Measurements from ENCODE around the gene G6PD. TPM values are rescaled to one million over a fixed set of nuclear protein-coding genes. Genes with fewer than 3 reads are reported as not detected.

Gene G6PD
- total and polyA plus RNA-seq, 10 of the 15 experiments (the other 5 are each of a cell fraction or from before 2014, with no cell fraction given) = 1.6 to 62.5 (median 28.4) TPM

GRCh38 chrX:154511761-154512160 is 34.9 kb downstream of the G6PD start:
- intact Hi-C loops (cut with micrococcal nuclease; ENCODE audit: unreplicated experiment) = no loop called here
- ChIA-PET CTCF (no interaction called here), RAD21 (ENCODE audit: unreplicated experiment) (no interaction called here), POLR2A (no interaction called here), SMC1A (ENCODE audit: uncharacterized antibody, unreplicated experiment) (interaction anchor here (0.6 kb wide), 1 partner anchor 10 kb away, joined by 3 read pairs; no protein-coding TSS in a partner anchor)
- ATAC-seq (no peak), FAIRE-seq (no peak), DNase-seq (ENCODE audit: low read depth, low spot score) (no peak)
- in situ Hi-C loops (cut with MboI) = no loop called here
- no peak overlapping the region for H3K9ac ChIP-seq (ENCODE audit: control insufficient read depth, insufficient read depth, low read length)
- no peaks in the 10 kb centered on the region for H3K4me1 ChIP-seq (ENCODE audit: control insufficient read depth, insufficient read depth, low read length)
- 71% methylated on average over 12 of the region's 12 CpGs for WGBS (ENCODE audit: insufficient coverage, insufficient replicate concordance, low lambda C conversion rate, missing lambda C conversion rate)
- H3K36me3 ChIP-seq (ENCODE audit: control insufficient read depth in 2 of 2, insufficient read depth in 2 of 2, low read length in 1 of 2) = no peaks in the 10 kb centered on the region
- H3K4me3 ChIP-seq = no peak overlapping the region
- H3K4me2 ChIP-seq (ENCODE audit: control insufficient read depth, insufficient read depth) = no peak overlapping the region
- H3K9me3 ChIP-seq (replicated peaks; ENCODE audit: control insufficient read depth, insufficient read depth, low read length) = no peaks in the 10 kb centered on the region; the same call in 2 of the 3 replicates
- no peak overlapping the region for H3K27ac ChIP-seq (ENCODE audit: control insufficient read depth, insufficient read depth)
- no peaks in the 10 kb centered on the region for H3K27me3 ChIP-seq (replicated peaks in 1 of 2; ENCODE audit: control insufficient read depth in 2 of 2, insufficient read depth in 2 of 2, low read length in 1 of 2)
- no peaks in the 10 kb centered on the region for H4K20me1 ChIP-seq (ENCODE audit: control insufficient read depth, insufficient read depth)
- TF ChIP-seq CUX1 (IDR thresholded peaks at IDR 0.05; ENCODE audit: insufficient replicate concordance, low read depth, low read length) (no peak), BCL11A (IDR thresholded peaks at IDR 0.05; ENCODE audit: low read depth, low read length) (no peak), PBX3 (IDR thresholded peaks at IDR 0.05; ENCODE audit: insufficient replicate concordance, low read depth, low read length) (no peak), SREBF2 (IDR thresholded peaks at IDR 0.05; ENCODE audit: low read length) (no peak), NRF1 (conservative IDR thresholded peaks at IDR 0.05; ENCODE audit: low read depth, low read length) (no peak), CREB1 (IDR thresholded peaks at IDR 0.05; ENCODE audit: low read depth) (no peak), NFYA (IDR thresholded peaks at IDR 0.05; ENCODE audit: borderline replicate concordance, low read depth, low read length) (no peak), SP1 (IDR thresholded peaks at IDR 0.05; ENCODE audit: low read depth, low read length) (no peak), NKRF (conservative IDR thresholded peaks at IDR 0.05) (no peak), TAF1 (IDR thresholded peaks at IDR 0.05; ENCODE audit: borderline replicate concordance, low read depth, low read length) (no peak), TBL1XR1 (IDR thresholded peaks at IDR 0.05; ENCODE audit: low read depth, low read length) (no peak), MYC (IDR thresholded peaks at IDR 0.05; ENCODE audit: insufficient read depth, insufficient read length, insufficient replicate concordance, low read length, severe bottlenecking) (no peak), RAD51 (IDR thresholded peaks at IDR 0.05) (no peak)
- no peaks in the 10 kb centered on the region; the same call in none of the 2 replicates for H3K79me2 ChIP-seq (ENCODE audit: control insufficient read depth, insufficient read depth, low read length)
- H2AFZ ChIP-seq (ENCODE audit: control insufficient read depth, low read depth, low read length) = no peak overlapping the region
- no TSS peak for BruUV-seq (replicated peaks)
